ENCODE results near the gene ADGRB2.

Gene ADGRB2

GRCh38 chr1:31807273-31808048 is 43.3 kb upstream of the ADGRB2 start:
- no peaks in the 10 kb centered on the region for H3K36me3 ChIP-seq
- H3K4me3 ChIP-seq (ENCODE audit: low read depth, low read length): no peak overlapping the region

GRCh38 chr1:31805318-31805717 is 41.2 kb upstream of the ADGRB2 start:
- Histone ChIP-seq H3K4me3 (ENCODE audit: low read depth, low read length) (no peak overlapping the region), H3K36me3 (no peaks in the 10 kb centered on the region), H3K9me3 (ENCODE audit: severe bottlenecking) (no peaks in the 10 kb centered on the region), H3K27me3 (ENCODE audit: insufficient read depth, low read depth, severe bottlenecking) (no peaks in the 10 kb centered on the region), H3K27ac (no peak overlapping the region)
- TF ChIP-seq, protein P1, sequence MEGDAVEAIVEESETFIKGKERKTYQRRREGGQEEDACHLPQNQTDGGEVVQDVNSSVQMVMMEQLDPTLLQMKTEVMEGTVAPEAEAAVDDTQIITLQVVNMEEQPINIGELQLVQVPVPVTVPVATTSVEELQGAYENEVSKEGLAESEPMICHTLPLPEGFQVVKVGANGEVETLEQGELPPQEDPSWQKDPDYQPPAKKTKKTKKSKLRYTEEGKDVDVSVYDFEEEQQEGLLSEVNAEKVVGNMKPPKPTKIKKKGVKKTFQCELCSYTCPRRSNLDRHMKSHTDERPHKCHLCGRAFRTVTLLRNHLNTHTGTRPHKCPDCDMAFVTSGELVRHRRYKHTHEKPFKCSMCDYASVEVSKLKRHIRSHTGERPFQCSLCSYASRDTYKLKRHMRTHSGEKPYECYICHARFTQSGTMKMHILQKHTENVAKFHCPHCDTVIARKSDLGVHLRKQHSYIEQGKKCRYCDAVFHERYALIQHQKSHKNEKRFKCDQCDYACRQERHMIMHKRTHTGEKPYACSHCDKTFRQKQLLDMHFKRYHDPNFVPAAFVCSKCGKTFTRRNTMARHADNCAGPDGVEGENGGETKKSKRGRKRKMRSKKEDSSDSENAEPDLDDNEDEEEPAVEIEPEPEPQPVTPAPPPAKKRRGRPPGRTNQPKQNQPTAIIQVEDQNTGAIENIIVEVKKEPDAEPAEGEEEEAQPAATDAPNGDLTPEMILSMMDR (IDR thresholded peaks at IDR 0.05; ENCODE audit: low read depth, low read length): no peak
- no peak for DNase-seq

More at GRCh38 chr1:31807273-31808048, 43.3 kb upstream of the ADGRB2 start:
- Histone ChIP-seq H3K27ac (no peak overlapping the region), H3K9me3 (ENCODE audit: severe bottlenecking) (no peaks in the 10 kb centered on the region), H3K27me3 (ENCODE audit: insufficient read depth, low read depth, severe bottlenecking) (no peaks in the 10 kb centered on the region)
- no peak for DNase-seq
- TF ChIP-seq, protein P1 (IDR thresholded peaks at IDR 0.05; ENCODE audit: low read depth, low read length): no peak

DNA sequence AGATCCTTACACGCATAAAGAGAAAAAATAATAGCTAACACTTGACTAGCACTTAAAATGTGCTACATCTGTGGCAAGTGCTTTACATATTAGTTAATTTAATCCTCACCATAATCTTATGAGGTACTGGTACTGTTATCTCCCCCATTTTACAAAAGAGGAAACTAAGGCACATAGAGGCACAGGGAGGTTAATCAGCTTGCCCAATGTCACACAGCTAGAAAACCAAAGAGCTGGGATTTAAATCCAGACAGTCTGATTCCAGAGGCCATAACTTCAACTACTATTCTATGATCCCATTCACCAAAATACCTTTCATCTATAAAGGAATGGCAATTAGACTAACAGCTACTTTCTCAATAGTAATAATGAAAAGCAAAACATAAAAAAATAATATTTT is 40.0 kb upstream of the ADGRB2 start:
- TF ChIP-seq, protein P1 (IDR thresholded peaks at IDR 0.05; ENCODE audit: low read depth, low read length): no peak
- H3K9me3 ChIP-seq (ENCODE audit: severe bottlenecking): no peaks in the 10 kb centered on the region
- H3K27me3 ChIP-seq (ENCODE audit: insufficient read depth, low read depth, severe bottlenecking): no peaks in the 10 kb centered on the region
- H3K36me3 ChIP-seq: no peaks in the 10 kb centered on the region
- no peak overlapping the region for H3K27ac ChIP-seq
- DNase-seq: no peak
- H3K4me3 ChIP-seq (ENCODE audit: low read depth, low read length): no peak overlapping the region

DNA sequence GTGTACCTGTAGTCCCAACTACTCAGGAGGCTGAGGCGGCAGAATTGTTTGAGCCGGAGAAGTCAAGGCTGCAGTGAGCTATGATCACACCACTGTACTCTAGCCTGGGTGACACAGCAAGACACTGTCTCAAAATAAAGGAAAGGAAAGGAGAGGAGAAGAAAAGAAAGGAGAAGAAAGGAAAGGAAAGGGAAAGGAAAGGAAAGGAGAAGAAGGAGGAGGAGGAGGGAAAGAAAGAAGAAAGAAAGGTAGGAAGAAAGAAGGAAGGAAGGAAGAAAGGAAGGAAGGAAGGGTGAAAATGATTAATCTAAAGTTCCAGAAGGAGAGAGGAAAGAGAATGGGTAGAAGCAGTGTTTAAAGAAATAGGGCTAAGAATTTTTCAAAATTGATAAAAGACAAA is 39.5 kb upstream of the ADGRB2 start:
- no peak overlapping the region for H3K4me3 ChIP-seq (ENCODE audit: low read depth, low read length)
- H3K36me3 ChIP-seq: no peaks in the 10 kb centered on the region
- H3K27me3 ChIP-seq (ENCODE audit: insufficient read depth, low read depth, severe bottlenecking): no peaks in the 10 kb centered on the region
- no peak for DNase-seq
- TF ChIP-seq, protein P1 (IDR thresholded peaks at IDR 0.05; ENCODE audit: low read depth, low read length): no peak
- no peaks in the 10 kb centered on the region for H3K9me3 ChIP-seq (ENCODE audit: severe bottlenecking)
- H3K27ac ChIP-seq: no peak overlapping the region

- H3K4me3 ChIP-seq (ENCODE audit: low read depth, low read length): no peak overlapping the region
- H3K27me3 ChIP-seq (ENCODE audit: insufficient read depth, low read depth, severe bottlenecking): no peaks in the 10 kb centered on the region
Observed at GRCh38 chr1:31802190-31803150, 38.3 kb upstream of the ADGRB2 start.

More at GRCh38 chr1:31802190-31803150, 38.3 kb upstream of the ADGRB2 start:
- TF ChIP-seq, protein P1 (IDR thresholded peaks at IDR 0.05; ENCODE audit: low read depth, low read length): no peak
- no peaks in the 10 kb centered on the region for H3K36me3 ChIP-seq
- H3K27ac ChIP-seq: no peak overlapping the region
- no peaks in the 10 kb centered on the region for H3K9me3 ChIP-seq (ENCODE audit: severe bottlenecking)
- no peak for DNase-seq
